Lower leg skin (tissue), 3 donors: ENCODE data around the gene GNAI2.

ENCODE experiments used
- CTCF ChIP-seq, 3 donors: fragments of 450-650 bp; IDR thresholded peaks; one replicate each; pipeline ENCODE4 v1.5.1; 2016; ENCODE audit warnings: antibody characterized with exemption in 3 of 3, mild to moderate bottlenecking in 3 of 3, moderate library complexity in 2 of 3
- POLR2A ChIP-seq, 2 donors: fragments of 450-650 bp; IDR thresholded peaks; one replicate each; pipeline ENCODE4 v1.6.1; 2016 to 2017; ENCODE audit warnings: antibody characterized with exemption in 2 of 2, mild to moderate bottlenecking in 1 of 2, moderate library complexity in 1 of 2

GRCh38 chr3:50195501-50196252, 40.3 kb upstream of the GNAI2 start:
- TF ChIP-seq CTCF (IDR thresholded peaks at IDR 0.05) (no peak), POLR2A (IDR thresholded peaks at IDR 0.05) (no peak)
